ENCODE results near the gene ANAPC10.

The ANAPC10 gene

GRCh38 chr4:144975718-144976117 lies 122.3 kb downstream of the ANAPC10 start:
- H3K79me2 ChIP-seq (ENCODE audit: insufficient read depth, low read length): no peaks in the 10 kb centered on the region
- H3K4me1 ChIP-seq (ENCODE audit: insufficient read depth, low read length, severe bottlenecking): no peaks in the 10 kb centered on the region
- no peaks in the 10 kb centered on the region for H4K20me1 ChIP-seq (ENCODE audit: insufficient read depth, low read length)
- H3K27me3 ChIP-seq (ENCODE audit: insufficient read depth, low read length): no peaks in the 10 kb centered on the region
- no peak for TF ChIP-seq EZH2 (IDR thresholded peaks at IDR 0.05; ENCODE audit: borderline replicate concordance, low read length)
- TF ChIP-seq CTCF (IDR thresholded peaks at IDR 0.05; ENCODE audit: low read length): no peak
- H3K4me3 ChIP-seq (ENCODE audit: low read depth, low read length, poor library complexity, severe bottlenecking): no peak overlapping the region
- no peaks in the 10 kb centered on the region for H3K9me2 ChIP-seq (ENCODE audit: low read depth, low read length)
- H3K27ac ChIP-seq (ENCODE audit: low read depth, low read length, poor library complexity, severe bottlenecking): no peak overlapping the region
- no peak overlapping the region for H3K4me2 ChIP-seq (ENCODE audit: low read length)
- H3K9me3 ChIP-seq (ENCODE audit: low read length): no peaks in the 10 kb centered on the region
- no peak overlapping the region for H2AFZ ChIP-seq (ENCODE audit: low read length)
- H3F3A ChIP-seq (ENCODE audit: insufficient read depth, low read length): no peaks in the 10 kb centered on the region
- no peaks in the 10 kb centered on the region for H3K36me3 ChIP-seq (ENCODE audit: insufficient read depth, low read length)
- H3K9ac ChIP-seq (ENCODE audit: low read length): no peak overlapping the region

GRCh38 chr4:144970597-144970996 lies 127.4 kb downstream of the ANAPC10 start:
- Histone ChIP-seq H3K9me2 (ENCODE audit: low read depth, low read length) (no peaks in the 10 kb centered on the region), H4K20me1 (ENCODE audit: insufficient read depth, low read length) (no peaks in the 10 kb centered on the region), H2AFZ (ENCODE audit: low read length) (no peak overlapping the region), H3K27me3 (ENCODE audit: insufficient read depth, low read length) (no peaks in the 10 kb centered on the region), H3K27ac (ENCODE audit: low read depth, low read length, poor library complexity, severe bottlenecking) (no peak overlapping the region), H3K4me1 (ENCODE audit: insufficient read depth, low read length, severe bottlenecking) (no peaks in the 10 kb centered on the region), H3K79me2 (ENCODE audit: insufficient read depth, low read length) (no peaks in the 10 kb centered on the region), H3K4me3 (ENCODE audit: low read depth, low read length, poor library complexity, severe bottlenecking) (no peak overlapping the region), H3K4me2 (ENCODE audit: low read length) (no peak overlapping the region), H3K9ac (ENCODE audit: low read length) (no peak overlapping the region), H3K9me3 (ENCODE audit: low read length) (no peaks in the 10 kb centered on the region), H3F3A (ENCODE audit: insufficient read depth, low read length) (no peaks in the 10 kb centered on the region), H3K36me3 (ENCODE audit: insufficient read depth, low read length) (no peaks in the 10 kb centered on the region)
- TF ChIP-seq EZH2 (IDR thresholded peaks at IDR 0.05; ENCODE audit: borderline replicate concordance, low read length): no peak
- no peak for TF ChIP-seq CTCF (IDR thresholded peaks at IDR 0.05; ENCODE audit: low read length)

DNA sequence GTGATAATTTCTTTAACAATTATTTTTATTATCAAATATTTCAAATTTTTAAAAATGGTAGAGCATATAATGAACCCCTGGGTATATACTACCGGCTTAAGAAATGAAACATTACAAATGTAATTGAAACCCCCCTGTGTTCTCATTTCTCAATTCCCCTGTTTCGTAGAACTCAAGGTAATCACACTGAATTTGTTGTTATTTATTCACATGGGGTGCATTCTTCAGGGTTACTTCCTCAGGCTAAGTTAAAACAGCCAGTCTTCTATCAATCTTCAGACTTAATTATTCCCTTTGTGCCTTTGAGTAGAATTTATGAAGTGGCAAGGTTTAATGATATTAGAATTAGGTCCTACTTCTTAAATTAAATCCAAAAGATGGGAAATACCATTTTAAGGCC lies 128.2 kb downstream of the ANAPC10 start:
- Histone ChIP-seq H2AFZ (ENCODE audit: low read length) (no peak overlapping the region), H3K27me3 (ENCODE audit: insufficient read depth, low read length) (no peaks in the 10 kb centered on the region), H3K4me1 (ENCODE audit: insufficient read depth, low read length, severe bottlenecking) (no peaks in the 10 kb centered on the region), H3F3A (ENCODE audit: insufficient read depth, low read length) (no peaks in the 10 kb centered on the region), H3K27ac (ENCODE audit: low read depth, low read length, poor library complexity, severe bottlenecking) (no peak overlapping the region), H3K79me2 (ENCODE audit: insufficient read depth, low read length) (no peaks in the 10 kb centered on the region), H3K4me3 (ENCODE audit: low read depth, low read length, poor library complexity, severe bottlenecking) (no peak overlapping the region), H3K9me3 (ENCODE audit: low read length) (no peaks in the 10 kb centered on the region), H4K20me1 (ENCODE audit: insufficient read depth, low read length) (no peaks in the 10 kb centered on the region), H3K4me2 (ENCODE audit: low read length) (no peak overlapping the region), H3K9me2 (ENCODE audit: low read depth, low read length) (no peaks in the 10 kb centered on the region), H3K36me3 (ENCODE audit: insufficient read depth, low read length) (no peaks in the 10 kb centered on the region), H3K9ac (ENCODE audit: low read length) (no peak overlapping the region)
- TF ChIP-seq EZH2 (IDR thresholded peaks at IDR 0.05; ENCODE audit: borderline replicate concordance, low read length) (no peak), CTCF (IDR thresholded peaks at IDR 0.05; ENCODE audit: low read length) (no peak)
